ENCODE results near the gene IFRD2. TPM values are rescaled to one million over a fixed set of nuclear protein-coding genes. Genes with fewer than 3 reads are reported as not detected.

The IFRD2 gene
- total and polyA plus RNA-seq, 2 of the 13 experiments (the other 11 are each of a cell fraction or from before 2014, with no cell fraction given): 32.8 to 96.1 TPM

DNA sequence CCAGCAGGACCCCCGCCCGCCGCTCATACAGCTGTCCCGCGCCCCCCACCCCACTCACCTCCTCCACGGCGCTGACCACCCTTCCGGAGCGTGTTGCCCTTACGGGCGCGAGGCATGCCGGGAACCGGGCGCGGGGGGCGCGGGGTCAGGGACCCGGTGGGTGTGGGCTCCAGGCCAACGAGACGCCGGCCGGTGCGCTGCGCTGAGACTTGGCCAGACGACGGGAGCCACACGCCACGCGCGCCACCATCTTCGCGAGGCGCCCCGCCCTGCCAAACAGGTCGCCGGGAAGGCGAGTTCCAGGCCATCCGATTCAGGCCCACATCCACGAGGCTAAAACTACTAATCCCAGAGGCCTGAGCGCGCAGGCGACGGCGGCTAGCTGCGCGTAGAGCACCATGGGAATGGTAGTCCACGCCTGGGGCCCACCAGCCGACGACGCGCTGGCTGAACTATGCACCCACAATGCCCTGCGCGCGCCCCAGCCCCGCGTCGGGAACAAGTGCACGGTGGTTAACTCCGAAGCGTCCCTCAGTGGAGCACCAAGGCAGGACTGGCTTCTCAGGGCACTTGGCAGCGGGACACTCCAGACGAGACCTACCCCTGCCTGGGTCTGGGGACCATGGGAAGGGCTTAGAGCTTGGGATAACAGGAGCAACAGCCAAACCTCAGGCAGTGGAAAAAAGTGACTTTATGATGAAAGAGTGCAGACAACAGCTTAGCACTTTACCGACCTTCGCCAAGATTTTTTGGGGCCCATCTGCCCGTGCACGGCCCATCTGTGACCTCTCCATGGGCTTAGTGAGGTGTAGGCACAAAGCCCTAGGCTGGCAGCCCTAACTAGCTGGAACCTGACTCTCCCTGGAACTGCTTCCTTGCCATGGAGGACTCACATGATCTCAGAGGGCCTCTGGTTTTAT is at the start of gene IFRD2 (continued):
- peak; percentile 89; the same call in 2 of the 3 replicates for TF ChIP-seq MXI1 (IDR thresholded peaks at IDR 0.05; ENCODE audit: borderline replicate concordance, low read depth, low read length)
- TF ChIP-seq SCMH1 (CRISPR knock-in tag; IDR thresholded peaks at IDR 0.05; ENCODE audit: borderline replicate concordance): no peak
- TF ChIP-seq ZNF562 (CRISPR knock-in tag; IDR thresholded peaks at IDR 0.05; ENCODE audit: borderline replicate concordance): no peak
- TF ChIP-seq DPF2 (CRISPR knock-in tag; IDR thresholded peaks at IDR 0.05; ENCODE audit: borderline replicate concordance, low read depth): no peak
- TF ChIP-seq ZBTB1 (CRISPR knock-in tag; IDR thresholded peaks at IDR 0.05; ENCODE audit: borderline replicate concordance): no peak
- peak; percentile 0; the same call in 1 of the 2 replicates for TF ChIP-seq CREBL2 (CRISPR knock-in tag; IDR thresholded peaks at IDR 0.05; ENCODE audit: borderline replicate concordance)
- TF ChIP-seq FOXK1 (CRISPR knock-in tag; IDR thresholded peaks at IDR 0.05; ENCODE audit: borderline replicate concordance, low read depth): peak; percentile 90
- no peak for TF ChIP-seq SP140L (CRISPR knock-in tag; IDR thresholded peaks at IDR 0.05; ENCODE audit: borderline replicate concordance)
- TF ChIP-seq, protein P1, sequence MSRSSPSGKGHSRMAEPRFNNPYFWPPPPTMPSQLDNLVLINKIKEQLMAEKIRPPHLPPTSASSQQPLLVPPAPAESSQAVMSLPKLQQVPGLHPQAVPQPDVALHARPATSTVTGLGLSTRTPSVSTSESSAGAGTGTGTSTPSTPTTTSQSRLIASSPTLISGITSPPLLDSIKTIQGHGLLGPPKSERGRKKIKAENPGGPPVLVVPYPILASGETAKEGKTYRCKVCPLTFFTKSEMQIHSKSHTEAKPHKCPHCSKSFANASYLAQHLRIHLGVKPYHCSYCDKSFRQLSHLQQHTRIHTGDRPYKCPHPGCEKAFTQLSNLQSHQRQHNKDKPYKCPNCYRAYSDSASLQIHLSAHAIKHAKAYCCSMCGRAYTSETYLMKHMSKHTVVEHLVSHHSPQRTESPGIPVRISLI (CRISPR knock-in tag; IDR thresholded peaks at IDR 0.05; ENCODE audit: borderline replicate concordance): no peak
- TF ChIP-seq ZNF710 (CRISPR knock-in tag; IDR thresholded peaks at IDR 0.05; ENCODE audit: borderline replicate concordance): peak; percentile 28; the same call in 1 of the 2 replicates
- TF ChIP-seq SRSF9 (IDR thresholded peaks at IDR 0.05; ENCODE audit: borderline replicate concordance, insufficient read depth, low read depth, low read length, poor library complexity, severe bottlenecking): no peak
- TF ChIP-seq ZNF3 (CRISPR knock-in tag; IDR thresholded peaks at IDR 0.05): no peak
- TF ChIP-seq NFKBIZ (CRISPR knock-in tag; IDR thresholded peaks at IDR 0.05): 0 out of 2 replicates have a peak, but pooled peaks have one; percentile 52
- TF ChIP-seq REXO4 (CRISPR knock-in tag; IDR thresholded peaks at IDR 0.05; ENCODE audit: borderline replicate concordance): no peak
- TF ChIP-seq, protein P2, sequence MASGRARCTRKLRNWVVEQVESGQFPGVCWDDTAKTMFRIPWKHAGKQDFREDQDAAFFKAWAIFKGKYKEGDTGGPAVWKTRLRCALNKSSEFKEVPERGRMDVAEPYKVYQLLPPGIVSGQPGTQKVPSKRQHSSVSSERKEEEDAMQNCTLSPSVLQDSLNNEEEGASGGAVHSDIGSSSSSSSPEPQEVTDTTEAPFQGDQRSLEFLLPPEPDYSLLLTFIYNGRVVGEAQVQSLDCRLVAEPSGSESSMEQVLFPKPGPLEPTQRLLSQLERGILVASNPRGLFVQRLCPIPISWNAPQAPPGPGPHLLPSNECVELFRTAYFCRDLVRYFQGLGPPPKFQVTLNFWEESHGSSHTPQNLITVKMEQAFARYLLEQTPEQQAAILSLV (CRISPR knock-in tag; IDR thresholded peaks at IDR 0.05; ENCODE audit: borderline replicate concordance): peak; percentile 76; the same call in 1 of the 2 replicates
- TF ChIP-seq KAT2B (IDR thresholded peaks at IDR 0.05; ENCODE audit: borderline replicate concordance, low read depth, low read length): no peak
- 0 out of 4 replicates have a peak, but pooled peaks of 1 of the 2 experiments have one; percentile 64 for TF ChIP-seq KLF16 (CRISPR knock-in tag; IDR thresholded peaks at IDR 0.05)
- TF ChIP-seq PRDM10 (CRISPR knock-in tag; IDR thresholded peaks at IDR 0.05; ENCODE audit: low read depth): peak; percentile 70; the same call in 1 of the 2 replicates
- TF ChIP-seq ZNF570 (CRISPR knock-in tag; IDR thresholded peaks at IDR 0.05; ENCODE audit: borderline replicate concordance): no peak

All from HepG2 (cell line).